ENCODE results near the gene TNFRSF4. TPM values are rescaled to one million over a fixed set of nuclear protein-coding genes. Genes with fewer than 3 reads are reported as not detected.

The TNFRSF4 gene
- total RNA-seq, 2 experiments from 2014 or later: 44.1 to 52.8 TPM

- peaks cover 35% of the 10 kb centered on the region for H3K4me1 Mint-ChIP-seq
- H3K36me3 Mint-ChIP-seq (ENCODE audit: low read depth): no peaks in the 10 kb centered on the region
- no peaks in the 10 kb centered on the region for H3K9me3 Mint-ChIP-seq
- no peak within 1 kb of the TSS for H3K27ac Mint-ChIP-seq
- peak; percentile 79 for DNase-seq
- no peak within 1 kb of the TSS for H3K4me3 Mint-ChIP-seq
- POLR2A ChIA-PET: no interaction called here
- CTCF ChIA-PET: interaction anchor here (1.0 kb wide), 1 partner anchor 19 kb away, joined by 3 read pairs; no protein-coding TSS in a partner anchor
- peaks cover 10% of the 10 kb centered on the region for H3K27me3 Mint-ChIP-seq
Observed at GRCh38 chr1:1173793-1174415, 40.0 kb downstream of the TNFRSF4 start, which contains the start of gene TTLL10. Gene TTLL10 (plus strand): TSS chr1:1173880. CDS start chr1:1179216, 5,336 bp downstream.

- no peaks in the 10 kb centered on the region for H3K36me3 Mint-ChIP-seq (ENCODE audit: low read depth)
- H3K9me3 Mint-ChIP-seq: no peaks in the 10 kb centered on the region
- CTCF ChIA-PET: interaction anchor here (1.0 kb wide), 1 partner anchor 18 kb away, joined by 3 read pairs; no protein-coding TSS in a partner anchor
- no peak for DNase-seq
- POLR2A ChIA-PET: no interaction called here
- H3K27me3 Mint-ChIP-seq: peaks cover 10% of the 10 kb centered on the region
- peaks cover 35% of the 10 kb centered on the region for H3K4me1 Mint-ChIP-seq
- H3K4me3 Mint-ChIP-seq: no peak overlapping the region
- no peak overlapping the region for H3K27ac Mint-ChIP-seq
Observed at GRCh38 chr1:1173061-1173792, 40.7 kb downstream of the TNFRSF4 start.

GRCh38 chr1:1171546-1172340, 42.2 kb downstream of the TNFRSF4 start:
- ChIA-PET CTCF (interaction anchor here (1.1 to 2.2 kb wide), 3 partner anchors 8 to 16 kb away, joined by 3 to 7 read pairs (median 5); no protein-coding TSS in a partner anchor), POLR2A (no interaction called here)
- peaks cover 34% of the 10 kb centered on the region for H3K4me1 Mint-ChIP-seq
- peak overlapping the region; percentile 62 for H3K27ac Mint-ChIP-seq
- H3K9me3 Mint-ChIP-seq: no peaks in the 10 kb centered on the region
- H3K4me3 Mint-ChIP-seq: no peak overlapping the region
- no peaks in the 10 kb centered on the region for H3K36me3 Mint-ChIP-seq (ENCODE audit: low read depth)
- no peak for DNase-seq
- peaks cover 7% of the 10 kb centered on the region for H3K27me3 Mint-ChIP-seq

- no peak overlapping the region for H3K4me3 Mint-ChIP-seq
- H3K9me3 Mint-ChIP-seq: no peaks in the 10 kb centered on the region
- H3K27ac Mint-ChIP-seq: peak overlapping the region; percentile 9
- H3K36me3 Mint-ChIP-seq (ENCODE audit: low read depth): no peaks in the 10 kb centered on the region
- ChIA-PET CTCF (interaction anchor here (0.9 to 2.2 kb wide), 4 partner anchors 9 to 17 kb away, joined by 3 to 7 read pairs (median 4); no protein-coding TSS in a partner anchor), POLR2A (no interaction called here)
- DNase-seq: no peak
- H3K27me3 Mint-ChIP-seq: peaks cover 5% of the 10 kb centered on the region
- H3K4me1 Mint-ChIP-seq: peaks cover 33% of the 10 kb centered on the region
Observed at GRCh38 chr1:1171161-1171545, 42.8 kb downstream of the TNFRSF4 start.

- ChIA-PET POLR2A (no interaction called here), CTCF (interaction anchor here (0.9 to 2.2 kb wide), 3 partner anchors 10 to 16 kb away, joined by 3 to 7 read pairs (median 3); no protein-coding TSS in a partner anchor)
- Mint-ChIP-seq H3K27ac (no peak overlapping the region), H3K4me1 (peaks cover 28% of the 10 kb centered on the region), H3K36me3 (ENCODE audit: low read depth) (no peaks in the 10 kb centered on the region), H3K9me3 (no peaks in the 10 kb centered on the region), H3K4me3 (no peak overlapping the region), H3K27me3 (peaks cover 5% of the 10 kb centered on the region)
- no peak for DNase-seq
Observed at GRCh38 chr1:1170215-1171091, 43.5 kb downstream of the TNFRSF4 start.

- no peaks in the 10 kb centered on the region for H3K36me3 Mint-ChIP-seq (ENCODE audit: low read depth)
- no peaks in the 10 kb centered on the region for H3K9me3 Mint-ChIP-seq
- CTCF ChIA-PET: interaction anchor here (2.2 kb wide), 1 partner anchor 12 kb away, joined by 7 read pairs; no protein-coding TSS in a partner anchor
- H3K27me3 Mint-ChIP-seq: peaks cover 5% of the 10 kb centered on the region
- H3K4me3 Mint-ChIP-seq: no peak overlapping the region
- H3K4me1 Mint-ChIP-seq: peaks cover 23% of the 10 kb centered on the region
- no peak for DNase-seq
- H3K27ac Mint-ChIP-seq: no peak overlapping the region
- POLR2A ChIA-PET: no interaction called here
Observed at GRCh38 chr1:1169429-1170214, 44.3 kb downstream of the TNFRSF4 start.

DNA sequence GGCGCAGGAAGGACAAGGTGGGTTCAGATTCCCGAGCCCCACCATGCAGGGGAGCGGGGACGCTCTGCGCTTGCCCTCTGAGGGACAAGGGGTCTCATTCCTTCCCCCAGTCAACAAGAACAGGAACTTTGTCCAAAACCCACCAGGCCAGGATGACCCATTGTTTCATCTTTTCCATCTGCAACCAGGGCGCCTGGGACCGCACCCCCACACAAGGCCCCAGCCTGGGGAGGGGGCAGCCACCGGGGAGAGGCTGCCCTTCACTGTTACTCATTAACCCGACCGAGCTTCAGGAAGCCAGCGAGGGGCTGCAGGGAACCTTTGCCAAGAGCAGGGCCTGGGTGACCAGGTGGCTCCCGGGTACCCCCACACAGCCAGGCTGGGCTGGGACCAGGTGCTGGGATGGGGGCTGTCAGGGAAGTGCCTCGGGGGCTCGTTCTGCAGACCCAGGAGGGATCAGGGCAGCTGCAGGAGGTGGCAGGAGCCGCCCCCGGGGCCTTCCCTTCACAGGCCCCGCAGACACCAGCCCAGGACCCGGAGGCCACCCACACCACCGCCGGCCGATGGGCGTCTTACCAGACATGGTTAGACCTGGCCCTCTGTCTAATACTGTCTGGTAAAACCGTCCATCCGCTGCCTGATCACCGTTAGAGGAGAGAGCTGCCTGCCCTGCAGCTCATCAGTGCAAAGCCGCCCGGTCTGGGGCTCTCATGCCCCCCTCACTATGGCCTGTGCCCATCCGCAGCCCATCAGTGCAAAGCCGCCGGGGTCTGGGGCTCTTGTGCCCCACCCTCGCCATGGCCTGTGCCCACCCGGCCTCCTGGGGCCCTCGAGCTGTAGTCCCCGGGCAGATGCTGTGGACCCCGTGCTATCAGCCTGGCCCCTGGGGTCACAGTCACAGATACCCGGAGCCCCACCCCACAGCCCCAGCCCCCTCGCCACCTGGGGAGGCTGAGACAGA, 45.2 kb downstream of the TNFRSF4 start:
- Mint-ChIP-seq H3K9me3 (no peaks in the 10 kb centered on the region), H3K27ac (no peak overlapping the region), H3K4me3 (no peak overlapping the region), H3K36me3 (ENCODE audit: low read depth) (no peaks in the 10 kb centered on the region), H3K27me3 (peaks cover 5% of the 10 kb centered on the region), H3K4me1 (peaks cover 17% of the 10 kb centered on the region)
- ChIA-PET CTCF (interaction anchor here (1.0 kb wide), 1 partner anchor 46 kb away, joined by 3 read pairs; no protein-coding TSS in a partner anchor), POLR2A (no interaction called here)
- DNase-seq: no peak

DNA sequence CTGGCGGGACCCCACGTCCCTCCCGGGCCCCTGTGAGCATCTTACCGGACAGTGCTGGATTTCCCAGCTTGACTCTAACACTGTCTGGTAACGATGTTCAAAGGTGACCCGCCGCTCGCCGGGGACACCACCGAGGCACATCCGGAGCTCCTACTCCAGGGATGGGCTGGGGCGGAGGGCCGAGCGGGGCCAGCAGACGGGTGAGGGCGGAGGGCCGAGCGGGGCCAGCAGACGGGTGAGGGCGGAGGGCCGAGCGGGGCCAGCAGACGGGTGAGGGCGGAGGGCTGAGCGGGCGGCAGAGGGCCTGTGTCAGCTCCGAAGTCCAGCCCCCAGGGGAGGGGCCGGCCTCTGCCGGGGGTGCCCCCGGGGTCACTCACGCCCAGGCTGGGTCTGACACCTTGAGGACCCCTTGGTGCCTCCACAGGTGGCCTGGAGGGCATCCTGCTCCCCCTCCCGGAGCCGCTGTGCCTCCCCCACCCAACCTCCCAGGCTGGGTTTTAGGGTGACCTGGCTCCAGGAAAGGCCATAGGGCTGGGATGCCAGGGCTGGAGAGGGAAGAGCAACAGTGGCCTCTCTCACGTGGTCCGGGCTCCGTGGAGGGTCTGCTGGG, 46.0 kb downstream of the TNFRSF4 start:
- CTCF ChIA-PET: interaction anchor here (1.0 kb wide), 1 partner anchor 45 kb away, joined by 3 read pairs; no protein-coding TSS in a partner anchor
- no peaks in the 10 kb centered on the region for H3K9me3 Mint-ChIP-seq
- H3K27me3 Mint-ChIP-seq: peaks cover 5% of the 10 kb centered on the region
- H3K4me1 Mint-ChIP-seq: peaks cover 12% of the 10 kb centered on the region
- H3K4me3 Mint-ChIP-seq: no peak overlapping the region
- H3K36me3 Mint-ChIP-seq (ENCODE audit: low read depth): no peaks in the 10 kb centered on the region
- POLR2A ChIA-PET: no interaction called here
- no peak for DNase-seq
- H3K27ac Mint-ChIP-seq: no peak overlapping the region

GRCh38 chr1:1167398-1167821, 46.5 kb downstream of the TNFRSF4 start:
- Mint-ChIP-seq H3K4me3 (no peak overlapping the region), H3K27me3 (peaks cover 4% of the 10 kb centered on the region), H3K9me3 (no peaks in the 10 kb centered on the region), H3K36me3 (ENCODE audit: low read depth) (no peaks in the 10 kb centered on the region), H3K4me1 (peaks cover 10% of the 10 kb centered on the region), H3K27ac (no peak overlapping the region)
- ChIA-PET POLR2A (no interaction called here), CTCF (no interaction called here)
- DNase-seq: no peak

GRCh38 chr1:1166642-1167397, 47.1 kb downstream of the TNFRSF4 start:
- CTCF ChIA-PET: no interaction called here
- POLR2A ChIA-PET: no interaction called here

More at GRCh38 chr1:1166642-1167397, 47.1 kb downstream of the TNFRSF4 start:
- DNase-seq: no peak
- no peaks in the 10 kb centered on the region for H3K27me3 Mint-ChIP-seq
- no peaks in the 10 kb centered on the region for H3K36me3 Mint-ChIP-seq (ENCODE audit: low read depth)
- peaks cover 4% of the 10 kb centered on the region for H3K4me1 Mint-ChIP-seq
- no peak overlapping the region for H3K4me3 Mint-ChIP-seq
- H3K27ac Mint-ChIP-seq: no peak overlapping the region
- H3K9me3 Mint-ChIP-seq: no peaks in the 10 kb centered on the region
